Uterus (tissue), 4 donors: Measurements from ENCODE around the gene MPO. TPM values are rescaled to one million over a fixed set of nuclear protein-coding genes. Genes with fewer than 3 reads are reported as not detected.
A peak's percentile ranks its signal among the peaks of the same experiment; 100 is the strongest.

Source experiments
- DNase-seq, 2 donors: peaks; one replicate each; pipeline ENCODE4 v3.0.0-alpha.2; 2019 to 2020
- H3K27ac ChIP-seq, 2 donors: fragments of 200-600 bp; sonication (generic); 1 replicate in 1 of 2; 2 replicates in 1 of 2; pipeline ENCODE4 v1.5.1; 2016 to 2018
- H3K27me3 ChIP-seq, 2 donors: fragments of 200-600 bp; sonication (generic); one replicate each; pipeline ENCODE4 v1.5.1; 2018 to 2019; ENCODE audit warnings: control low read depth in 1 of 2
- H3K36me3 ChIP-seq, 2 donors: fragments of 200-600 bp; sonication (generic); one replicate each; pipeline ENCODE4 v1.5.1; 2019; ENCODE audit warnings: control low read depth in 1 of 2
- H3K4me1 ChIP-seq, 2 donors: fragments of 200-600 bp; sonication (generic); one replicate each; pipeline ENCODE4 v1.5.1; 2018 to 2019; ENCODE audit warnings: control low read depth in 1 of 2
- H3K4me3 ChIP-seq, 2 donors: fragments of 200-600 bp; sonication (generic); 1 replicate in 1 of 2; 2 replicates in 1 of 2; pipeline ENCODE4 v1.5.1; 2018 to 2019; ENCODE audit warnings: mild to moderate bottlenecking in 1 of 2
- H3K9me3 ChIP-seq, 2 donors: fragments of 200-600 bp; sonication (generic); one replicate each; pipeline ENCODE4 v1.5.1; 2019; ENCODE audit warnings: control low read depth in 1 of 2
- POLR2A ChIP-seq, 2 donors: fragments of 450-650 bp; IDR thresholded peaks; one replicate each; pipeline ENCODE4 v1.6.1; 2016; ENCODE audit warnings: antibody characterized with exemption in 2 of 2, mild to moderate bottlenecking in 1 of 2, moderate library complexity in 1 of 2
- intact Hi-C: fragments of 100-400 bp; cut with DNase I; formaldehyde crosslinking; loops from one replicate; pipeline ENCODE4 v1.15.1; 2023; ENCODE audit warnings: low total_unique reads
- total RNA-seq, 4 donors: library from RNA; depleted of rRNA in 3 of 4; stranded (reverse); fragments of >200 nt in 3 of 4; gene quantifications; one replicate each; pipeline versions ENCODE4 v1.1.0 to v1.2.4, GENCODE V29; 2014 to 2023
- TF ChIP-seq, protein P1 (sequence below), 4 experiments: fragments of 200-600 bp in 2 of 4; fragments of 450-650 bp in 2 of 4; sonication (generic) in 2 of 4; IDR thresholded peaks; one replicate each; pipeline ENCODE4 v1.5.1; 2016 to 2019; ENCODE audit warnings: antibody characterized with exemption in 4 of 4, mild to moderate bottlenecking in 2 of 4, moderate library complexity in 1 of 4
- donor health status: DM: yes; HTN: yes; CAD: no.

Gene MPO
- total RNA-seq, 4 donors from 2014 or later, result 0.79 to 21.7 TPM; not detected in 2

DNA sequence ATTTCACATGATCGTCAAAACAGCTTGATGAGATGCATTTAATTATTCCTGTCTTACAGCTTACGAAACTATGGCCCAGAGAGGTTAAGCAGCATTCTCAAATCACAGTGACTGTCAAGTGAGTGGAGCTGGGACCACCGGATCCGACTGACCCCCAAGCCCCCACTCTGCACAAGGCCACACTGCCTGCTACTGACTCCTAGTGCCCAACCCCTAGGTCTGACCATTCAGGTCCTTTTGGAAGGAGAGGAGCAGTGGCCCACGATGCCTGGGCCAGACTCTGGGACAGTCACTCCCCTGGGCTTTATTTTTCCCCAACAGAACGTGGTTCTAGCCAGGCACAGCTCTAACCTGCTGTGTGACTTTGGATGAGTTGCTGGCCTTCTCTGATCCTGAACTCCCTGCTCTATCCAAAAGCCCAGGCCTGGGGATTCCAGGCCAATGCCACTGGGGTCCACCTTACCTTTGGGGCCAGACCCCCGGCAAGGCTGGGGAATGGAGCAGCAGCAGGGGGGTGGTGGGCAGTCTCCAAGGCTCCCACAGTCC is 38.0 kb upstream of the MPO start:
- DNase-seq, result peak; percentile 3 to 9
- Histone ChIP-seq H3K4me1 (no peaks in the 10 kb centered on the region), H3K36me3 (no peaks in the 10 kb centered on the region), H3K27ac (no peak overlapping the region), H3K27me3 (no peaks in the 10 kb centered on the region), H3K9me3 (no peaks in the 10 kb centered on the region), H3K4me3 (no peak overlapping the region)
- TF ChIP-seq, protein P1, sequence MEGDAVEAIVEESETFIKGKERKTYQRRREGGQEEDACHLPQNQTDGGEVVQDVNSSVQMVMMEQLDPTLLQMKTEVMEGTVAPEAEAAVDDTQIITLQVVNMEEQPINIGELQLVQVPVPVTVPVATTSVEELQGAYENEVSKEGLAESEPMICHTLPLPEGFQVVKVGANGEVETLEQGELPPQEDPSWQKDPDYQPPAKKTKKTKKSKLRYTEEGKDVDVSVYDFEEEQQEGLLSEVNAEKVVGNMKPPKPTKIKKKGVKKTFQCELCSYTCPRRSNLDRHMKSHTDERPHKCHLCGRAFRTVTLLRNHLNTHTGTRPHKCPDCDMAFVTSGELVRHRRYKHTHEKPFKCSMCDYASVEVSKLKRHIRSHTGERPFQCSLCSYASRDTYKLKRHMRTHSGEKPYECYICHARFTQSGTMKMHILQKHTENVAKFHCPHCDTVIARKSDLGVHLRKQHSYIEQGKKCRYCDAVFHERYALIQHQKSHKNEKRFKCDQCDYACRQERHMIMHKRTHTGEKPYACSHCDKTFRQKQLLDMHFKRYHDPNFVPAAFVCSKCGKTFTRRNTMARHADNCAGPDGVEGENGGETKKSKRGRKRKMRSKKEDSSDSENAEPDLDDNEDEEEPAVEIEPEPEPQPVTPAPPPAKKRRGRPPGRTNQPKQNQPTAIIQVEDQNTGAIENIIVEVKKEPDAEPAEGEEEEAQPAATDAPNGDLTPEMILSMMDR (IDR thresholded peaks at IDR 0.05), result no peak
- TF ChIP-seq POLR2A (IDR thresholded peaks at IDR 0.05), result no peak
- intact Hi-C loops, result no loop called here

DNA sequence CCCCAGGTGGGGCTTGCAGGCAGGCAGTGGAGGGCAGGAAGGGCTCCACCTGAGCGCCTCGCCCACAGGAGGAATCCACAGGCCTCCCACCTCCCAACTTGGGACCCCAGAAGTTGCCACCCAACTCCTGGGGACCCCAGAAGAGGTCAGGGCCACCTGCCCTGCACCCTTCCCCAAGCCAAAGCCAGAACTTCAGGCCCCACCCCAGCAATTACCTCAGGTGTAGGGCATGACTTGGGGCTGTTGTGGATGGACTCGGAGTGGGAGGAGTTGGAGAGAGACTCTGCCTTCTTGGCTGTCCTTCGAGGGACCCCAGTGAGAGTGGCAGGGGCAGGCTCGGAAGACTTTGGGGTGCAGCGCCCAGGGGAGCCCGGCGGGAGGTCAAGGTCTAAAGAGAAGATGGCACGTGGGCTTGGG is 37.3 kb upstream of the MPO start:
- no peaks in the 10 kb centered on the region for H3K9me3 ChIP-seq
- H3K4me3 ChIP-seq, result no peak overlapping the region
- intact Hi-C loops, result no loop called here
- TF ChIP-seq, protein P1 (IDR thresholded peaks at IDR 0.05), result no peak
- no peak for TF ChIP-seq POLR2A (IDR thresholded peaks at IDR 0.05)
- no peaks in the 10 kb centered on the region for H3K36me3 ChIP-seq
- no peaks in the 10 kb centered on the region for H3K27me3 ChIP-seq
- H3K4me1 ChIP-seq, result no peaks in the 10 kb centered on the region
- peak; percentile 8 to 11 for DNase-seq
- H3K27ac ChIP-seq, result no peak overlapping the region

DNA sequence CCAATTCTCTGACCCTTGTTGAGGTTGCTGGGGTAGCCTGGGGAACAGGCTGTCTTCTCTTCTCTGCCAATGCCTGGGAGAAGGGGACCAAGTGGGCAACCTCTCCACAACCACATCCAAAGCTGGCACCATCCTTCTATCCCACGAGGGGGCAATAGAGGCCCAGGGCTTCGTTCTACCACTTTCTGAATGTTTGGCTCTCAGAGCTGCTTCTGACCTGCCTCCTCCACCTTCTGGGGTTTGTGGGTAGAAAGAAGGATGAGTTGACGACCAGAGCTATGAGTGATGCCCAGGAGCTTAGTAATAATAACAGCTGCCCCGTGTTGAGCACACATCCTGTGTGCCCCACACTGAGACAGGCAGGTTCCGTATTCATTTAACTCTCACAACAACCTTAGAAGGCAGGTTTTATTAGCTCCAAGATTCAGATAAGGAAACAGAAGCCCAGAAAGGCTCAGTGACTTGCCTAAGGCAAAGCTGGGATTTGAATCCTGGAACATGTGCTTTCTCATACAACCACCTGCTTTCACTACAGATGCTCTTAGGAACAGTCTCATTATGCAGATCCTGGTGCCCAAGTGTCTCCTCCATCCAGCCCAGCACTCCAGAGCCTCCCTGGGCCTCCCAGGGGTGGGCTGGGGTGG is 36.8 kb upstream of the MPO start:
- Histone ChIP-seq H3K36me3 (no peaks in the 10 kb centered on the region), H3K27ac (no peak overlapping the region), H3K9me3 (no peaks in the 10 kb centered on the region), H3K4me1 (no peaks in the 10 kb centered on the region), H3K4me3 (no peak overlapping the region), H3K27me3 (no peaks in the 10 kb centered on the region)
- TF ChIP-seq, protein P1 (IDR thresholded peaks at IDR 0.05), result peak; percentile 16 to 41 (median 32)
- no peak for TF ChIP-seq POLR2A (IDR thresholded peaks at IDR 0.05)
- intact Hi-C loops, result no loop called here
- DNase-seq, result peak; percentile 17 to 22

DNA sequence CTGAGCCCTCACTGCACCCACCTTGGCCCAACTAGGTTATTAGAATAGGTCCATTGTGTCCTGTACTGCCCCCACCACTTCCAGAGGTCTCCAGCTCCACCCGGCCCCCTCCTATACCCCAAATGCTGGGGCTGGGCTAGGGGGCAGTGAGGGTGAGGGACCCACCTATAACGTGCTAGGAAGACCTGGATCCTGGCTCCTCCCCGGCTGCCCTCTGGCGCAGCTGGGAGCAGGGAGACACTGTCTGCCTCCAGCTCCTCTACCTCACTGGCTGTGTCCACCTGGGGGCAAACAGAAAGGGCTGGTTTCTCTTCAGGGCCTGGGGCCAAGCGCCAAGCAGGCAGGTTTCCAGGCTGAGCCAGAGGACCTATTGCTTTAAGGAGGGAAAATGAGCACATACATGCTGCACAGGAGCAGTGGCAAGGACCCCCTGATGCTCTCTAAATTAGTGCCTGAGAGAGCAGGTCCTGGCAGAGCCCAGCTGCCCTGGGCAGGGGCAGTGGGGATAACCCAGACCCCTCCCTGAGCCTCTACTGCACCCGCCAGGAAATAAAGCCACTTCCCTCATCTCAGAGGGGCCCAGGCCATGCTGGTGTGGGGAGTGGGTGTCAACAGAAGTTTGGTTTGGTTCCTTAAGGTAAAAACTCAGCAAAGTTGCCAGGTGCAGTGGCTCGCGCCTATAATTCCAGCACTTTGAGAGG is 35.7 kb upstream of the MPO start:
- intact Hi-C loops, result no loop called here
- Histone ChIP-seq H3K36me3 (no peaks in the 10 kb centered on the region), H3K27ac (no peak overlapping the region), H3K27me3 (no peaks in the 10 kb centered on the region), H3K4me1 (no peaks in the 10 kb centered on the region), H3K4me3 (no peak overlapping the region), H3K9me3 (no peaks in the 10 kb centered on the region)
- TF ChIP-seq, protein P1 (IDR thresholded peaks at IDR 0.05), result no peak
- TF ChIP-seq POLR2A (IDR thresholded peaks at IDR 0.05), result no peak
- peak in 1 of 2 donors; percentile 6 for DNase-seq

DNA sequence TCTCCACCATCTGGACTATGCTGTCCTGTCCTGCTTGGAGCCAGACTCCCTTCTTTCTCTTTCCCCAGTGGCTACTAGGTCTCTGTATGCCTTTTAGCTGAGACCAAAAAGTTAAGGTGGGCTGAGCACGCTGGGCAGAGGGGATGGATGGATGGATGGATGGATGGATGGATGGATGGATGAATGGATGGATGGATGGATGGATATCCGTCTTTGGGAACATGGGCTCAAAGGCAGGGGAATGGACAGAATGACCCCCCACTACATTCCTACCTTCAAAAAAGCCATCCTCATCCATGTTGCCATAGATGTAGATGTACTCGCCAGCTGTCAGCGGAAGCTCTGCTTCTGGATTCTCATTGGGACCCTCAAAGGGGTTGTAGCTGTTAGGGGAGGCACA is 35.0 kb upstream of the MPO start:
- H3K4me3 ChIP-seq, result no peak overlapping the region
- intact Hi-C loops, result no loop called here
- no peak overlapping the region for H3K27ac ChIP-seq
- H3K27me3 ChIP-seq, result no peaks in the 10 kb centered on the region
- no peaks in the 10 kb centered on the region for H3K36me3 ChIP-seq
- no peak for TF ChIP-seq POLR2A (IDR thresholded peaks at IDR 0.05)
- TF ChIP-seq, protein P1 (IDR thresholded peaks at IDR 0.05), result no peak
- H3K4me1 ChIP-seq, result no peaks in the 10 kb centered on the region
- DNase-seq, result no peak
- H3K9me3 ChIP-seq, result no peaks in the 10 kb centered on the region
